Cardiac septum (tissue), 1 donor: ENCODE measurements around the gene XAGE3. TPM values are rescaled to one million over a fixed set of nuclear protein-coding genes. Genes with fewer than 3 reads are reported as not detected.
"Not testable (repeated sequence)": the region's sequence is repeated elsewhere in the genome, so short reads cannot be mapped to it uniquely, and the experiment has no call there.

Experiments used
- DNase-seq: peaks from one replicate; pipeline ENCODE4 v3.0.0-alpha.2; 2020; ENCODE audit warnings: low spot score
- intact Hi-C: fragments of 100-400 bp; cut with DNase I; formaldehyde crosslinking; loops from one replicate; pipeline ENCODE4 v1.14.0; 2022
- total RNA-seq: library from RNA; stranded (reverse); fragmentation: NEBNext Ultra II Directional; extraction: Animal tissue kit (Norgen Biotek cat#: 25700); gene quantifications from one replicate; pipeline ENCODE4 v1.2.1, GENCODE V29; 2021
- donor health status: DM: no; HTN: no; CAD: no.

Gene XAGE3
- total RNA-seq, 1 donor from 2014 or later, result not detected

DNA sequence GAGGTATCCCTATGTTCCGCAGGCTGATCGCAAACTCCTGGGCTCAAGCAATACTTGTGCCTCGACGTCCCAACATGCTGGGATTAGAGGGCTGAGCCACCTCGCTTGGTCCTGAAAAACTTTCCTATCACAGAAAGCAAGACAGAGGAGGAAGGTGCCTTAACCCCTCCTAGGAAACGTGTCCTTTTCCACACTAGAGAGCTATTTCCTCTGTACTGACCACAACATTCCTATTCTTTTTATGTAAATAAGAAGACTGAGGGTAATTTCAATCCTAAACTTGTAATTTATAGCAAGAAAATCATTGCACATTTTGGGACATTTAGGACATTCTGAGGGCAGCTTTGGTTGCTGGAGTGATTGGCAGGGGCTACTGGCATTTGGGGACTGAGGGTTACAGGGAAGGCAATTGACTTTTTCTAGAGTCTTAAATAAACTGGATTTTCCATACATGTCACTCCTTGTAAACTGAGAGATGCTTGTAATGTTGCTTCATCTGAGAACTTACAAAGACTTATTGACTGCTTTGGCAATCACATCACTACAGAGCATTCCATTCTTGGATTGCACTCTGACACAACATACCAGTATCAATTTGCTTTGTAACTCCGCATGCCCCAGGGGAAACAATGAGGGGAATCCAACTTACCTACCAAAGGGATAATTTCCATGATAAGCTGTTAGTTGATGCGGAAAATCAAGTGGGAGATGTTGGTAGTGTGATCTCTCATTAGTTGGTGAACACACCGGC, 15.6 kb downstream of the XAGE3 start:
- DNase-seq, result no peak
- intact Hi-C loops, result no loop called here

- DNase-seq, intact Hi-C loops: not testable (repeated sequence)
Observed at GRCh38 chrX:52843619-52844018, 24.3 kb downstream of the XAGE3 start.

DNA sequence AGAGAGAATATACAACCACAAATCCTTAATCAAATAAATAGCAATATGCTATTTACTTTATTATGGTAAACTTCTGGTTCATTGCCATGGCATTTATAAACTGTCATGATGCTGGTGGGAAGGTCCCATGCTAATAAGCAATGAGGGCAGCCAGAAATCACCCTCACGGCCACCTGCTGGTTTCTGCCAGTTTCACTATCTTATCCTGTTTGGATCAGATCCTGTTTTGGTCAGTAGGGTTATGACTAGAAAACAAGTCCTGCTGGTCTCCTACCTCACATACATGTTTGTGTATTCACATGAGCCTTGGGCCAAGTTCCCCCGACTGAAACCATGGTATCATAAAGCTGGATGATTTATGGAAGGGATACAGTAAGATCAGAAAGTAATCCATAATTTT, 28.7 kb downstream of the XAGE3 start:
- intact Hi-C loops, result no loop called here

GRCh38 chrX:52830551-52830950, 37.3 kb downstream of the XAGE3 start:
- intact Hi-C loops, result no loop called here
- DNase-seq, result no peak

More for the DNA sequence above, 28.7 kb downstream of the XAGE3 start:
- no peak for DNase-seq

GRCh38 chrX:52824608-52825007, 43.3 kb downstream of the XAGE3 start:
- intact Hi-C loops, result no loop called here
- DNase-seq, result no peak

- no peak for DNase-seq
- intact Hi-C loops, result no loop called here
Observed at GRCh38 chrX:52821079-52821760, 46.7 kb downstream of the XAGE3 start.

- DNase-seq, result no peak
- intact Hi-C loops, result no loop called here
Observed at GRCh38 chrX:52819788-52820187, 48.1 kb downstream of the XAGE3 start.

Other genes with a start within 250 kb of the XAGE3 start
- not detected for gene SSX7, start 213.2 kb downstream of the XAGE3 start, total RNA-seq
- not detected for gene SSX2, start 160.9 kb downstream of the XAGE3 start, total RNA-seq
- gene SSX2B, start 116.8 kb downstream of the XAGE3 start, total RNA-seq, result not detected
- not detected for gene SPANXN5, start 70.7 kb downstream of the XAGE3 start, total RNA-seq
- not detected for gene XAGE5, start 56.8 kb downstream of the XAGE3 start, total RNA-seq
- 6.4 TPM for gene FAM156B, start 29.2 kb upstream of the XAGE3 start, total RNA-seq
- 9.4 TPM for gene FAM156A, start 90.4 kb upstream of the XAGE3 start, total RNA-seq
- 3.2 TPM for gene GPR173, start 180.7 kb upstream of the XAGE3 start, total RNA-seq
- gene TSPYL2, start 214.3 kb upstream of the XAGE3 start, total RNA-seq, result 34.2 TPM
- gene KANTR, start 226.1 kb upstream of the XAGE3 start, total RNA-seq, result 7.2 TPM